Heart right ventricle (tissue), 16 donors: ENCODE results near the gene CDK6. TPM values are rescaled to one million over a fixed set of nuclear protein-coding genes. Genes with fewer than 3 reads are reported as not detected.

ENCODE experiments used
- ATAC-seq, 8 donors: fragments of 200-7000 bp; cut with Tn5 transposase; one replicate each; pipeline ENCODE4 v1.9.1; 2020; ENCODE audit warnings: mild to moderate bottlenecking in 8 of 8, moderate library complexity in 8 of 8, moderate number of reproducible peaks in 1 of 8
- DNase-seq, 2 donors: peaks; one replicate each; pipeline ENCODE4 v3.0.0-alpha.2; 2020
- H3K27ac ChIP-seq, 10 donors: fragments of 200-600 bp; sonication (generic) in 2 of 10; one replicate each; pipeline versions ENCODE4 v1.5.0 to v1.8.0; 2020 to 2022; ENCODE audit warnings: mild to moderate bottlenecking in 3 of 10
- H3K27me3 ChIP-seq, 7 donors: fragments of 200-600 bp; one replicate each; pipeline ENCODE4 v1.8.0; 2021 to 2022; ENCODE audit warnings: mild to moderate bottlenecking in 2 of 7
- H3K36me3 ChIP-seq, 9 donors: fragments of 200-600 bp; sonication (generic) in 1 of 9; one replicate each; pipeline versions ENCODE4 v1.5.0 to v1.8.0; 2020 to 2022; ENCODE audit warnings: mild to moderate bottlenecking in 2 of 9
- H3K4me1 ChIP-seq, 9 donors: fragments of 200-600 bp; sonication (generic) in 1 of 9; one replicate each; pipeline versions ENCODE4 v1.5.0 to v1.8.0; 2020 to 2022; ENCODE audit warnings: mild to moderate bottlenecking in 4 of 9
- H3K4me3 ChIP-seq, 10 donors: fragments of 200-600 bp; sonication (generic) in 2 of 10; one replicate each; pipeline versions ENCODE4 v1.5.0 to v1.8.0; 2020 to 2022; ENCODE audit warnings: mild to moderate bottlenecking in 7 of 10, moderate library complexity in 2 of 10
- H3K9me3 ChIP-seq, 11 donors: fragments of 200-600 bp in 10 of 11; sonication (generic) in 2 of 11; one replicate each; pipeline versions ENCODE4 v1.5.0 to v1.8.0; 2013 to 2022; ENCODE audit warnings: mild to moderate bottlenecking in 2 of 11, control low read depth in 1 of 11, moderate library complexity in 1 of 11
- WGBS, 2 donors: extraction: QIAGEN DNeasy Blood & Tissue Kit; methylation state at CpG; one replicate each; pipeline ENCODE4 v1.1.7; 2013; ENCODE audit warnings: inconsistent platforms in 1 of 2; 5-methylcytosine and 5-hydroxymethylcytosine counted together
- intact Hi-C, 10 donors: fragments of 100-400 bp; cut with DNase I; formaldehyde crosslinking; loops; one replicate each; pipeline versions ENCODE4 v1.11.1 to v1.14.2; 2022
- polyA plus RNA-seq, 2 donors: library from polyadenylated mRNA; stranded (reverse); fragments of 200-250 nt; gene quantifications; one replicate each; pipeline ENCODE4 v1.2.3, GENCODE V29; 2013
- total RNA-seq, 10 donors: library from RNA; stranded (reverse); fragmentation: NEBNext Ultra II Directional in 3 of 10; extraction: Animal tissue kit (Norgen Biotek cat#: 25700) in 3 of 10; gene quantifications; one replicate each; pipeline versions ENCODE4 v1.2.1 to v1.2.4, GENCODE V29; 2021 to 2023
- TF ChIP-seq, protein P1 (sequence below), 9 donors: fragments of 200-600 bp; sonication (generic) in 2 of 9; IDR thresholded peaks; one replicate each; pipeline versions ENCODE4 v1.5.0 to v1.8.0; 2021 to 2022; ENCODE audit warnings: antibody characterized with exemption in 9 of 9, mild to moderate bottlenecking in 5 of 9, moderate library complexity in 1 of 9
- donor health status: Arrhythmogenic right ventricular cardiomyopathy.
- donor health status: ischemic (EF 13 %, LVEDD 7.1; RV severe dilation, severe dysfunction).
- donor health status: healthy with polysubstance abuse.
- donor health status: DM: no; HTN: yes; CAD: no.
- donor health status: DM: no; HTN: no; CAD: no.
- donor health status: ischemic (EF 25% LVEDD 6.9; RV normal size, moderate dysfunction).
- donor health status: ischemic (EF 25% LVEDD 5.7; RV mildly dilated, moderate dysfunction).
- donor health status: healthy.
- donor health status: DM: yes; HTN: yes; CAD: no.
- donor health status: Ischemic cardiomyopathy.
- donor health status: ischemic (EF 35%, LVEDD 5.7; RV mildly dilated, moderate dysfunction).
- donor health status: nonischemic (EF 11% LVEDD 7.7; RV severe dilation, severe dysfunction).
- donor health status: DM: yes; HTN: yes; CAD: no.
- donor health status: PGD.
- donor health status: ischemic (EF 29% LVEDD 5.4; RV normal size, mild dysfunction).
- donor health status: nonischemic (EF 23%, LVEDD 6.1; RV moderate dilation, normal function).

CDK6 gene
- total and polyA plus RNA-seq, 12 donors: 2.6 to 31.5 (median 16.4) TPM

DNA sequence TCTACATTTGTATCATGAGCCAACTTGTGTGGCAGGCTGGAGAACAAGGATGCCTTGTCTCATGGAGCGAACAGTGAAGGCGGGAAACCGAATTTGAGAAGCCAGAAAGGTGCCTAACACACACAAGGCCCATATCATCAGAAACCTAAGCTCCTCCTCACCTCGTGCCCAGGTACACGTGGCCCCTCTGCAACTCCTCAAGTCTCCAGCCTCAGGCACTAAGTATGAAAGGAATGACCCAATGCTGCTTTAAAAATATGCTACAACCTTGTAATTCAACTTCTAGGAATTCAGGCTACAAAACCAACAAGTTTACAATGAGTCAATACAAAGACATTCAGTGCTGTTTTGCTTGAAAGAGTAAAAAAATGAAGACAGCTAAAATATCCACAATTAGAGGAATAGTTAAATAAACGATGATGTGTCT, 95.7 kb downstream of the CDK6 start:
- WGBS, 2 donors: 78 to 79% methylated on average over 6 of the region's 6 CpGs
- H3K4me1 ChIP-seq: peaks cover 0 to 28% (median 14%) of the 10 kb centered on the region in 9 donors
- H3K9me3 ChIP-seq: no peaks in the 10 kb centered on the region
- no peaks in the 10 kb centered on the region for H3K27me3 ChIP-seq
- ATAC-seq (no peak), DNase-seq (no peak)
- H3K36me3 ChIP-seq: no peaks in the 10 kb centered on the region
- H3K27ac ChIP-seq: no peak overlapping the region
- TF ChIP-seq, protein P1, sequence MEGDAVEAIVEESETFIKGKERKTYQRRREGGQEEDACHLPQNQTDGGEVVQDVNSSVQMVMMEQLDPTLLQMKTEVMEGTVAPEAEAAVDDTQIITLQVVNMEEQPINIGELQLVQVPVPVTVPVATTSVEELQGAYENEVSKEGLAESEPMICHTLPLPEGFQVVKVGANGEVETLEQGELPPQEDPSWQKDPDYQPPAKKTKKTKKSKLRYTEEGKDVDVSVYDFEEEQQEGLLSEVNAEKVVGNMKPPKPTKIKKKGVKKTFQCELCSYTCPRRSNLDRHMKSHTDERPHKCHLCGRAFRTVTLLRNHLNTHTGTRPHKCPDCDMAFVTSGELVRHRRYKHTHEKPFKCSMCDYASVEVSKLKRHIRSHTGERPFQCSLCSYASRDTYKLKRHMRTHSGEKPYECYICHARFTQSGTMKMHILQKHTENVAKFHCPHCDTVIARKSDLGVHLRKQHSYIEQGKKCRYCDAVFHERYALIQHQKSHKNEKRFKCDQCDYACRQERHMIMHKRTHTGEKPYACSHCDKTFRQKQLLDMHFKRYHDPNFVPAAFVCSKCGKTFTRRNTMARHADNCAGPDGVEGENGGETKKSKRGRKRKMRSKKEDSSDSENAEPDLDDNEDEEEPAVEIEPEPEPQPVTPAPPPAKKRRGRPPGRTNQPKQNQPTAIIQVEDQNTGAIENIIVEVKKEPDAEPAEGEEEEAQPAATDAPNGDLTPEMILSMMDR (IDR thresholded peaks at IDR 0.05): no peak
- intact Hi-C loops: no loop called here
- H3K4me3 ChIP-seq: no peak overlapping the region

DNA sequence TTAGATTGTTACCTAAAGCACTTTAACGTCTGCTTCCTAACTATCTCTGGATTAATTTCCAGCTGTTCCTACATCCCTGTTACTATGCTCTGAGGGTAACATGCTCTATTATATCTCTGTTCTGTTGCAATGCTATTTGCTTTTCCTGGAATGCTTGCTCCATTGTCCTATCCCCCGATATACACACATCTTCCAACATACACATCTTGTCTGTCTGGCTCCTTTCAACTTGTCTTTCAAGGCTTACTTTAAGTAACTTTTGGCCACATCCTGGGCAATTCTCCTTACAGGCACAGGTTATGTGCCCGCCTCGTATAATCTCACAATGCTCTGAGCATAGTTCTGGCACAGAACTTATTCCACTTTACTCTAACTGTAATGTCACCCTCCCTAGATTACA, 96.2 kb downstream of the CDK6 start:
- no peak overlapping the region for H3K27ac ChIP-seq
- WGBS, 2 donors: 66 to 67% methylated on average over 4 of the region's 4 CpGs
- DNase-seq (no peak), ATAC-seq (no peak)
- intact Hi-C loops: no loop called here
- no peaks in the 10 kb centered on the region for H3K27me3 ChIP-seq
- no peaks in the 10 kb centered on the region for H3K9me3 ChIP-seq
- H3K4me1 ChIP-seq: peaks cover 0 to 28% (median 14%) of the 10 kb centered on the region in 9 donors
- TF ChIP-seq, protein P1 (IDR thresholded peaks at IDR 0.05): no peak
- no peak overlapping the region for H3K4me3 ChIP-seq
- H3K36me3 ChIP-seq: no peaks in the 10 kb centered on the region

DNA sequence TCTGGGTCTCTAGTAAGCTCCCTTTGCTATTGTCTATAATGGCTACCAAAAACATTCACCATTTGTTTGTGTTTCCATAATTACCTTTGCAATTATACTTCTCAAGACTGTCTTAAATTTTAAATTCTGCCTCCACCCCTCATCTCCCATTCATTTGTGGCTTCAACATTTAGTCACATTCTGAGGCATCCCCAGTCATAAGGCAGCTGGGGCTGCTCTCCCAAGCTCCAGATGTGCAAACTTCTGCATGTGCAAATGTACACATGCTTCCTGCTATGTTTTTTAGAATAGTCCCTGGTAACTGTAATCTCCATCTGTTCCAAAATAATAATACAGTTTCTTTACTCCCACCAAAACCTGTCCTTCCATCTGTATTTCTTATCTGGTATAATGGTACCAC, 97.3 kb downstream of the CDK6 start:
- Histone ChIP-seq H3K4me1 (peaks cover 0 to 28% (median 14%) of the 10 kb centered on the region in 9 donors), H3K27me3 (no peaks in the 10 kb centered on the region), H3K27ac (no peak overlapping the region), H3K4me3 (no peak overlapping the region), H3K36me3 (no peaks in the 10 kb centered on the region), H3K9me3 (no peaks in the 10 kb centered on the region)
- no peak for DNase-seq
- ATAC-seq: no peak
- TF ChIP-seq, protein P1 (IDR thresholded peaks at IDR 0.05): no peak
- intact Hi-C loops: no loop called here

DNA sequence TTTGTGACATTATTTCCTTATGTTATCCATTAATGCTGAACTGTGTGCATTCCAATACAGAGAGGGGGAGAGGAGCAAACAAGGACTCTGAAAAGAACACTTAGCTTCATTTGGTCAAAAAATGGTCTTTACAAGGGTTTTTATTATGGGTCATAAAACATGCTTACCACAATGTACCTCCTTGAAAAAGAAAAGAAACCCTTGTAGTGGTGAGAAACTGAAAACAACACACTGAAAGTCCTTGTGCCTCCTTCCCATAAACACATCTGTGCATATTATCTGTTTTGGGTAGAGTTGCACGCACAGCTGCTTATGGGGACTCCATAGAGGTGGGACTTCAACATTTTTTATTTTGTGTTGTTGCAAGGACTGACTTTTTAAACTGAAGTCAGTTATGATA, 98.7 kb downstream of the CDK6 start:
- DNase-seq: no peak
- no peak for ATAC-seq
- Histone ChIP-seq H3K4me3 (no peak overlapping the region), H3K36me3 (no peaks in the 10 kb centered on the region), H3K4me1 (peaks cover 0 to 30% (median 10%) of the 10 kb centered on the region in 9 donors), H3K9me3 (no peaks in the 10 kb centered on the region), H3K27me3 (no peaks in the 10 kb centered on the region), H3K27ac (no peak overlapping the region)
- TF ChIP-seq, protein P1 (IDR thresholded peaks at IDR 0.05): no peak
- WGBS, 2 donors: 100% methylated on average over 1 of the region's 1 CpG
- intact Hi-C loops: no loop called here
